Measurements from ENCODE around the gene PPM1N. TPM values are rescaled to one million over a fixed set of nuclear protein-coding genes. Genes with fewer than 3 reads are reported as not detected.
A peak's percentile ranks its signal among the peaks of the same experiment; 100 is the strongest.

The PPM1N gene
- total RNA-seq, 1 donor, result 1.3 TPM

GRCh38 chr19:45517641-45518468 is 19.6 kb downstream of the PPM1N start:
- no peak for TF ChIP-seq CTCF (IDR thresholded peaks at IDR 0.05; ENCODE audit: insufficient read depth, low read depth, low read length)

GRCh38 chr19:45518469-45518826 is 20.2 kb downstream of the PPM1N start:
- DNase-seq (ENCODE audit: low read depth), result no peak
- no peak for TF ChIP-seq CTCF (IDR thresholded peaks at IDR 0.05; ENCODE audit: insufficient read depth, low read depth, low read length)
- no peak overlapping the region for H3K4me3 ChIP-seq (ENCODE audit: low read depth, low read length)

More at GRCh38 chr19:45517641-45518468, 19.6 kb downstream of the PPM1N start:
- no peak for DNase-seq (ENCODE audit: low read depth)
- no peak overlapping the region for H3K4me3 ChIP-seq (ENCODE audit: low read depth, low read length)

- TF ChIP-seq CTCF (IDR thresholded peaks at IDR 0.05; ENCODE audit: insufficient read depth, low read depth, low read length), result no peak
- H3K4me3 ChIP-seq (ENCODE audit: low read depth, low read length), result no peak overlapping the region
- no peak for DNase-seq (ENCODE audit: low read depth)
These were observed 24.0 kb downstream of the PPM1N start for GRCh38 chr19:45522010-45522941.

- H3K4me3 ChIP-seq (ENCODE audit: low read depth, low read length), result no peak overlapping the region
- DNase-seq (ENCODE audit: low read depth), result peak; percentile 87
- peak; percentile 92 for TF ChIP-seq CTCF (IDR thresholded peaks at IDR 0.05; ENCODE audit: insufficient read depth, low read depth, low read length)
These were observed 25.5 kb downstream of the PPM1N start for GRCh38 chr19:45523642-45524256.

GRCh38 chr19:45524575-45525129 is 26.4 kb downstream of the PPM1N start:
- no peak for TF ChIP-seq CTCF (IDR thresholded peaks at IDR 0.05; ENCODE audit: insufficient read depth, low read depth, low read length)
- no peak for DNase-seq (ENCODE audit: low read depth)
- H3K4me3 ChIP-seq (ENCODE audit: low read depth, low read length), result no peak overlapping the region

GRCh38 chr19:45526143-45526542 is 27.9 kb downstream of the PPM1N start:
- H3K4me3 ChIP-seq (ENCODE audit: low read depth, low read length), result no peak overlapping the region
- no peak for TF ChIP-seq CTCF (IDR thresholded peaks at IDR 0.05; ENCODE audit: insufficient read depth, low read depth, low read length)
- DNase-seq (ENCODE audit: low read depth), result peak; percentile 67
